ENCODE results near the gene AMPD3.

GRCh38 chr11:10485646-10486045, 30.6 kb downstream of the AMPD3 start:
- TF ChIP-seq CTCF (IDR thresholded peaks at IDR 0.05) (no peak), POLR2A (IDR thresholded peaks at IDR 0.05) (no peak), POLR2AphosphoS5 (IDR thresholded peaks at IDR 0.05) (no peak), EP300 (IDR thresholded peaks at IDR 0.05) (no peak)

All from sigmoid colon (tissue), 4 donors.